K562 (cell line): Measurements from ENCODE around the gene AHCYL1. TPM values are rescaled to one million over a fixed set of nuclear protein-coding genes. Genes with fewer than 3 reads are reported as not detected.
A peak's percentile ranks its signal among the peaks of the same experiment; 100 is the strongest.

Experiments used
- ATAC-seq: fragments of 200-7000 bp; cut with Tn5 transposase; 3 replicates; pipeline ENCODE4 v1.9.1; 2020; ENCODE audit warnings: moderate library complexity
- BruUV-seq: library from RNA; stranded (reverse); fragments of 400-500 nt; replicated peaks from 2 replicates; lab custom pipeline; 2021; lab: Mats Ljungman, UMichigan
- CTCF ChIA-PET: fragments of 300-600 bp; formaldehyde crosslinking; extraction: SDS; loops from one replicate; lab custom pipeline; 2021; ENCODE audit warnings: low intra/inter-chr PET ratio; lab: Yijun Ruan, JAX
- POLR2A ChIA-PET: fragments of 300-600, 350-650 bp; sonication (Branson Sonifier 250); formaldehyde crosslinking; extraction: SDS; loops from one replicate; lab custom pipeline; 2021; ENCODE audit warnings: antibody characterized with exemption, inconsistent platforms; lab: Yijun Ruan, JAX
- DNase-seq, 4 experiments: peaks; one replicate each; pipeline versions ENCODE4 v3.0.0 to v3.0.0-alpha.2; 2011 to 2018; ENCODE audit warnings: low spot score in 3 of 4, mixed read lengths in 3 of 4; ENCODE audit errors: extremely low read depth in 1 of 4
- FAIRE-seq: peaks from 2 replicates; lab custom pipeline; 2011; peaks lifted over from hg19 to GRCh38; lab: Jason Lieb, UNC
- H2AFZ ChIP-seq: 2 replicates; pipeline ENCODE4 v1.6.0; 2011; ENCODE audit warnings: low read depth, low read length, control low read depth, inconsistent platforms
- H3K27ac ChIP-seq: fragments of 200-600 bp; 3 replicates; pipeline ENCODE4 v1.8.0; 2011; ENCODE audit warnings: low read depth, mild to moderate bottlenecking, control low read depth, inconsistent platforms, low read length, moderate library complexity, mixed read lengths; ENCODE audit errors: extremely low read depth
- H3K27me3 ChIP-seq, 2 experiments: fragments of 300-600 bp in 1 of 2; 2 replicates in 1 of 2; 3 replicates in 1 of 2; pipeline versions ENCODE4 v1.6.0 to v1.8.0; 2011; ENCODE audit warnings: inconsistent platforms in 2 of 2, low read length in 2 of 2, mild to moderate bottlenecking in 1 of 2, mixed read lengths in 1 of 2, moderate library complexity in 1 of 2; ENCODE audit not compliant: control insufficient read depth in 2 of 2, insufficient read depth in 2 of 2
- H3K36me3 ChIP-seq: fragments of 300-600 bp; 3 replicates; pipeline ENCODE4 v1.8.0; 2011; ENCODE audit warnings: mild to moderate bottlenecking, low read length, inconsistent platforms; ENCODE audit not compliant: control insufficient read depth, insufficient read depth
- H3K4me1 ChIP-seq, 2 experiments: fragments of 200-600 bp in 1 of 2; replicated peaks in 1 of 2; 2 replicates in 1 of 2; 3 replicates in 1 of 2; pipeline versions ENCODE4 v1.5.1 to v1.8.0; 2011; ENCODE audit warnings: inconsistent platforms in 2 of 2, low read length in 2 of 2, mild to moderate bottlenecking in 1 of 2, mixed read lengths in 1 of 2, moderate library complexity in 1 of 2; ENCODE audit not compliant: control insufficient read depth in 2 of 2, insufficient read depth in 2 of 2
- H3K4me2 ChIP-seq: 2 replicates; pipeline ENCODE4 v1.6.1; 2011; ENCODE audit warnings: low read length, control low read depth, inconsistent platforms, mixed read lengths; ENCODE audit not compliant: insufficient read depth
- H3K4me3 ChIP-seq: fragments of 200-600 bp; sonication (generic), shearing (Covaris generic); 2 replicates; pipeline ENCODE4 v1.5.1; 2016; ENCODE audit warnings: control low read depth, inconsistent platforms
- H3K79me2 ChIP-seq: fragments of 200-600 bp; 3 replicates; pipeline ENCODE4 v1.8.0; 2011; ENCODE audit warnings: low read length, inconsistent platforms; ENCODE audit not compliant: control insufficient read depth, insufficient read depth
- H3K9ac ChIP-seq, 2 experiments: 2 replicates each; pipeline versions ENCODE4 v1.6.0 to v1.6.1; 2011; ENCODE audit warnings: low read depth in 2 of 2, low read length in 2 of 2, control low read depth in 1 of 2, inconsistent platforms in 1 of 2, mild to moderate bottlenecking in 1 of 2, mixed read lengths in 1 of 2; ENCODE audit not compliant: insufficient read depth in 1 of 2
- H3K9me1 ChIP-seq: one replicate; pipeline ENCODE4 v1.6.0; 2011; ENCODE audit warnings: inconsistent platforms, mild to moderate bottlenecking, low read length, moderate library complexity; ENCODE audit not compliant: control insufficient read depth, insufficient read depth
- H3K9me3 ChIP-seq: replicated peaks from 2 replicates; pipeline ENCODE4 v1.5.1; 2011; ENCODE audit warnings: low read depth, low read length, inconsistent platforms; ENCODE audit not compliant: control insufficient read depth, insufficient read depth
- H4K20me1 ChIP-seq: replicated peaks from 2 replicates; pipeline ENCODE4 v1.6.1; 2011; ENCODE audit warnings: low read length, inconsistent platforms, mixed read lengths; ENCODE audit not compliant: control insufficient read depth, insufficient read depth
- EHMT2 ChIP-seq: fragments of 450-650 bp; IDR thresholded peaks from 2 replicates; pipeline ENCODE4 v1.6.1; 2018; ENCODE audit warnings: antibody characterized with exemption
- ESRRB ChIP-seq: fragments of 250-450 bp; sonication (Bioruptor Pico); IDR thresholded peaks from 2 replicates; pipeline ENCODE4 v1.5.0; 2020; ENCODE audit warnings: mild to moderate bottlenecking, moderate library complexity, borderline replicate concordance
- FOSL1 ChIP-seq: fragments of 200-800 bp; sonication (Bioruptor generic); conservative IDR thresholded peaks from 2 replicates; pipeline ENCODE4 v1.6.1; 2016; ENCODE audit warnings: missing genetic modification characterization, missing compliant biosample characterization
- GATAD2A ChIP-seq: fragments of 450-650 bp; IDR thresholded peaks from 2 replicates; pipeline ENCODE4 v1.6.1; 2017
- RBFOX2 ChIP-seq: fragments of 200-400 bp; formaldehyde crosslinking; IDR thresholded peaks from 2 replicates; pipeline ENCODE4 v1.6.1; 2017; ENCODE audit warnings: low read depth, mild to moderate bottlenecking, low read length, moderate library complexity
- RHOXF2B ChIP-seq: fragments of 250-450 bp; sonication (Bioruptor Pico); conservative IDR thresholded peaks from 2 replicates; pipeline ENCODE4 v1.5.1; 2021
- SPI1 ChIP-seq: IDR thresholded peaks from 2 replicates; pipeline ENCODE4 v1.6.1; 2011; ENCODE audit warnings: low read depth, low read length, control low read depth, borderline replicate concordance
- ZNF707 ChIP-seq: fragments of 250-450 bp; sonication (Bioruptor Pico); conservative IDR thresholded peaks from 2 replicates; pipeline ENCODE4 v1.8.0; 2022; ENCODE audit warnings: inconsistent platforms, mild to moderate bottlenecking, moderate library complexity
- WGBS: fragments of 100-300 bp; shearing (Covaris generic); methylation state at CpG from one replicate; pipeline ENCODE4 v1.1.6; 2016; ENCODE audit warnings: low coverage, mixed read lengths; ENCODE audit not compliant: insufficient coverage; ENCODE audit errors: missing lambda C conversion rate; 5-methylcytosine and 5-hydroxymethylcytosine counted together
- in situ Hi-C: fragments of 300-500 bp; cut with MboI; formaldehyde crosslinking; loops from 4 replicates; pipeline ENCODE4 v1.15.0; 2018; ENCODE audit warnings: inconsistent platforms, mixed read lengths
- intact Hi-C: fragments of 100-400 bp; cut with micrococcal nuclease; formaldehyde crosslinking; loops from 2 replicates; pipeline ENCODE4 v1.14.2; 2022
- polyA plus RNA-seq, 8 experiments: library from polyadenylated mRNA; depleted of rRNA in 4 of 8; stranded (reverse) in 5 of 8; unstranded in 3 of 8; fragments of >200 nt; fragmentation: Nextera tagmentation in 2 of 8; fragmentation: Illumina TruSeq in 1 of 8; extraction: Ambion mirVana in 2 of 8; extraction: Trizol in 1 of 8; gene quantifications; 2 replicates each; pipeline versions ENCODE4 v1.2.1 to v1.2.3, GENCODE V29; 2011 to 2014; ENCODE audit warnings: inconsistent platforms in 1 of 8, missing spikeins in 1 of 8
- total RNA-seq, 7 experiments: library from RNA; depleted of rRNA in 6 of 7; stranded (reverse); fragments of >200 nt in 6 of 7; fragmentation: Illumina TruSeq in 2 of 7; extraction: Trizol in 2 of 7; gene quantifications; 2 replicates each; pipeline versions ENCODE4 v1.2.1 to v1.2.3, GENCODE V29; 2011 to 2021; ENCODE audit warnings: low replicate concordance in 1 of 7
- TF ChIP-seq, protein P1 (sequence below): fragments of 450-650 bp; conservative IDR thresholded peaks from 2 replicates; pipeline ENCODE4 v1.6.1; 2016; ENCODE audit warnings: missing genetic modification characterization, low read depth, mild to moderate bottlenecking, control low read depth, missing compliant biosample characterization
- TF ChIP-seq, protein P2 (sequence below), 3 experiments: fragments of 200-800 bp in 1 of 3; fragments of 250-450 bp in 1 of 3; fragments of 450-650 bp in 1 of 3; sonication (Bioruptor Pico) in 1 of 3; sonication (Bioruptor generic) in 1 of 3; formaldehyde crosslinking in 1 of 3; IDR thresholded peaks; 2 replicates each; pipeline versions ENCODE4 v1.6.1 to v1.8.0; 2016 to 2022; ENCODE audit warnings: mild to moderate bottlenecking in 2 of 3, missing genetic modification characterization in 2 of 3, missing compliant biosample characterization in 1 of 3, moderate library complexity in 1 of 3
- TF ChIP-seq, protein P3 (sequence below): fragments of 450-650 bp; formaldehyde crosslinking; IDR thresholded peaks from 2 replicates; pipeline ENCODE4 v1.4.0; 2020; ENCODE audit warnings: mild to moderate bottlenecking, mixed read lengths
- TF ChIP-seq, protein P4 (sequence below): IDR thresholded peaks from 2 replicates; pipeline ENCODE4 v1.6.1; 2012; ENCODE audit warnings: low read depth, low read length, improper control_type of control experiment, borderline replicate concordance

AHCYL1 gene
- total and polyA plus RNA-seq, 9 of the 15 experiments (the other 6 are each of a cell fraction or from before 2014, with no cell fraction given), result 27.3 to 118 (median 44.5) TPM

DNA sequence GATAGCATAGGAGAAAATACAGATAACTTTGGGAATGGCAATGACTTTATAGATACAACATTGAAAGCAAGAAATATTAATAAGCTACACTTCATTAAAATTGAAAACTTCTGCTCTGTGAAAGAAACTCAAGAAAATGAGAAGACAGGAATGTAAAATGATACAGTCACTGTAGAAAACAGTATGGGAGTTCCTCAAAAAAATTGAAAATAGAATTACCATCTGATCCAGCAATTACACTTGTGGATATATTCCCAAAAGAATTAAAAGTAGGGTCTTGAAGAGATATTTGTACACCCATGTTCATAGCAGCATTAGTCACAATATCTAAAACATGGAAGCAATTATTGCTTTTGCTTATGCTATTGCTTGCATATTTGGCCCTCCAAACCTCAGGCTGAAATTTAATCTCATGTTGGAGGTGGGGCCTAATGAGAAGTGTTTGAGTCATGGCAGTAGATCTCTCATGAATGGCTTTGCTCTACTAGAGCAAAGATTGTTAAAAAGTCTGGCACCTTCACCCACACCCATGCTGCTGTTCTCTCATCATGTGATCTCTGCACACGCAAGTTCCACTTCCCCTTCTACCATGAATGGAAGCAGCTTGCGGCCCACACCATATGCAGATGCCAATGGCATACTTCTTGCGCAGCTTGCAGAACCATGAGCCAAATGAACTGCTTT is 15.3 kb upstream of the AHCYL1 start:
- Histone ChIP-seq H2AFZ (peak overlapping the region; percentile 41; the same call in 1 of the 2 replicates), H3K79me2 (no peaks in the 10 kb centered on the region), H3K9me3 (no peaks in the 10 kb centered on the region), H3K4me3 (no peak overlapping the region), H3K4me1 (no peaks in the 10 kb centered on the region; a peak in 1 of 5 replicates), H3K4me2 (no peak overlapping the region), H3K27me3 (no peaks in the 10 kb centered on the region), H4K20me1 (no peaks in the 10 kb centered on the region), H3K27ac (no peak overlapping the region), H3K9ac (no peak overlapping the region), H3K9me1 (no peaks in the 10 kb centered on the region), H3K36me3 (no peaks in the 10 kb centered on the region)
- ATAC-seq (peak; percentile 34; the same call in 1 of the 3 replicates), DNase-seq (no peak), FAIRE-seq (peak; percentile 64)
- ChIA-PET CTCF (no interaction called here), POLR2A (no interaction called here)
- in situ Hi-C loops (no loop called here), intact Hi-C loops (no loop called here)
- no TSS peak for BruUV-seq
- 74% methylated on average over 3 of the region's 3 CpGs for WGBS
- TF ChIP-seq GATAD2A (no peak), ZNF707 (CRISPR knock-in tag) (no peak), RBFOX2 (no peak), RHOXF2B (no peak), EHMT2 (peak; percentile 55; the same call in 1 of the 2 replicates), SPI1 (peak; percentile 80), FOSL1 (peak; percentile 60), ESRRB (no peak)
- TF ChIP-seq, protein P1, sequence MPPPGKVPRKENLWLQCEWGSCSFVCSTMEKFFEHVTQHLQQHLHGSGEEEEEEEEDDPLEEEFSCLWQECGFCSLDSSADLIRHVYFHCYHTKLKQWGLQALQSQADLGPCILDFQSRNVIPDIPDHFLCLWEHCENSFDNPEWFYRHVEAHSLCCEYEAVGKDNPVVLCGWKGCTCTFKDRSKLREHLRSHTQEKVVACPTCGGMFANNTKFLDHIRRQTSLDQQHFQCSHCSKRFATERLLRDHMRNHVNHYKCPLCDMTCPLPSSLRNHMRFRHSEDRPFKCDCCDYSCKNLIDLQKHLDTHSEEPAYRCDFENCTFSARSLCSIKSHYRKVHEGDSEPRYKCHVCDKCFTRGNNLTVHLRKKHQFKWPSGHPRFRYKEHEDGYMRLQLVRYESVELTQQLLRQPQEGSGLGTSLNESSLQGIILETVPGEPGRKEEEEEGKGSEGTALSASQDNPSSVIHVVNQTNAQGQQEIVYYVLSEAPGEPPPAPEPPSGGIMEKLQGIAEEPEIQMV (tag), result no peak
- TF ChIP-seq, protein P2, sequence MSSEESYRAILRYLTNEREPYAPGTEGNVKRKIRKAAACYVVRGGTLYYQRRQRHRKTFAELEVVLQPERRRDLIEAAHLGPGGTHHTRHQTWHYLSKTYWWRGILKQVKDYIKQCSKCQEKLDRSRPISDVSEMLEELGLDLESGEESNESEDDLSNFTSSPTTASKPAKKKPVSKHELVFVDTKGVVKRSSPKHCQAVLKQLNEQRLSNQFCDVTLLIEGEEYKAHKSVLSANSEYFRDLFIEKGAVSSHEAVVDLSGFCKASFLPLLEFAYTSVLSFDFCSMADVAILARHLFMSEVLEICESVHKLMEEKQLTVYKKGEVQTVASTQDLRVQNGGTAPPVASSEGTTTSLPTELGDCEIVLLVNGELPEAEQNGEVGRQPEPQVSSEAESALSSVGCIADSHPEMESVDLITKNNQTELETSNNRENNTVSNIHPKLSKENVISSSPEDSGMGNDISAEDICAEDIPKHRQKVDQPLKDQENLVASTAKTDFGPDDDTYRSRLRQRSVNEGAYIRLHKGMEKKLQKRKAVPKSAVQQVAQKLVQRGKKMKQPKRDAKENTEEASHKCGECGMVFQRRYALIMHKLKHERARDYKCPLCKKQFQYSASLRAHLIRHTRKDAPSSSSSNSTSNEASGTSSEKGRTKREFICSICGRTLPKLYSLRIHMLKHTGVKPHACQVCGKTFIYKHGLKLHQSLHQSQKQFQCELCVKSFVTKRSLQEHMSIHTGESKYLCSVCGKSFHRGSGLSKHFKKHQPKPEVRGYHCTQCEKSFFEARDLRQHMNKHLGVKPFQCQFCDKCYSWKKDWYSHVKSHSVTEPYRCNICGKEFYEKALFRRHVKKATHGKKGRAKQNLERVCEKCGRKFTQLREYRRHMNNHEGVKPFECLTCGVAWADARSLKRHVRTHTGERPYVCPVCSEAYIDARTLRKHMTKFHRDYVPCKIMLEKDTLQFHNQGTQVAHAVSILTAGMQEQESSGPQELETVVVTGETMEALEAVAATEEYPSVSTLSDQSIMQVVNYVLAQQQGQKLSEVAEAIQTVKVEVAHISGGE (CRISPR knock-in tag; IDR thresholded peaks at IDR 0.05), result 0 out of 6 replicates have a peak, but pooled peaks of 1 of the 3 experiments have one; percentile 17
- TF ChIP-seq, protein P3, sequence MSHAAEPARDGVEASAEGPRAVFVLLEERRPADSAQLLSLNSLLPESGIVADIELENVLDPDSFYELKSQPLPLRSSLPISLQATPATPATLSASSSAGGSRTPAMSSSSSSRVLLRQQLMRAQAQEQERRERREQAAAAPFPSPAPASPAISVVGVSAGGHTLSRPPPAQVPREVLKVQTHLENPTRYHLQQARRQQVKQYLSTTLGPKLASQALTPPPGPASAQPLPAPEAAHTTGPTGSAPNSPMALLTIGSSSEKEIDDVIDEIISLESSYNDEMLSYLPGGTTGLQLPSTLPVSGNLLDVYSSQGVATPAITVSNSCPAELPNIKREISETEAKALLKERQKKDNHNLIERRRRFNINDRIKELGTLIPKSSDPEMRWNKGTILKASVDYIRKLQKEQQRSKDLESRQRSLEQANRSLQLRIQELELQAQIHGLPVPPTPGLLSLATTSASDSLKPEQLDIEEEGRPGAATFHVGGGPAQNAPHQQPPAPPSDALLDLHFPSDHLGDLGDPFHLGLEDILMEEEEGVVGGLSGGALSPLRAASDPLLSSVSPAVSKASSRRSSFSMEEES (CRISPR knock-in tag), result peak; percentile 59; the same call in 1 of the 2 replicates
- TF ChIP-seq, protein P4, sequence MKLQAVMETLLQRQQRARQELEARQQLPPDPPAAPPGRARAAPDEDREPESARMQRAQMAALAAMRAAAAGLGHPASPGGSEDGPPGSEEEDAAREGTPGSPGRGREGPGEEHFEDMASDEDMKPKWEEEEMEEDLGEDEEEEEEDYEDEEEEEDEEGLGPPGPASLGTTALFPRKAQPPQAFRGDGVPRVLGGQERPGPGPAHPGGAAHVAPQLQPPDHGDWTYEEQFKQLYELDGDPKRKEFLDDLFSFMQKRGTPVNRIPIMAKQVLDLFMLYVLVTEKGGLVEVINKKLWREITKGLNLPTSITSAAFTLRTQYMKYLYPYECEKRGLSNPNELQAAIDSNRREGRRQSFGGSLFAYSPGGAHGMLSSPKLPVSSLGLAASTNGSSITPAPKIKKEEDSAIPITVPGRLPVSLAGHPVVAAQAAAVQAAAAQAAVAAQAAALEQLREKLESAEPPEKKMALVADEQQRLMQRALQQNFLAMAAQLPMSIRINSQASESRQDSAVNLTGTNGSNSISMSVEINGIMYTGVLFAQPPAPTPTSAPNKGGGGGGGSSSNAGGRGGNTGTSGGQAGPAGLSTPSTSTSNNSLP, result 0 out of 2 replicates have a peak, but pooled peaks have one; percentile 34
